ENCODE measurements around the gene SOS1.
"Not testable (repeated sequence)": the region's sequence is repeated elsewhere in the genome, so short reads cannot be mapped to it uniquely, and the experiment has no call there.

The SOS1 gene

DNA sequence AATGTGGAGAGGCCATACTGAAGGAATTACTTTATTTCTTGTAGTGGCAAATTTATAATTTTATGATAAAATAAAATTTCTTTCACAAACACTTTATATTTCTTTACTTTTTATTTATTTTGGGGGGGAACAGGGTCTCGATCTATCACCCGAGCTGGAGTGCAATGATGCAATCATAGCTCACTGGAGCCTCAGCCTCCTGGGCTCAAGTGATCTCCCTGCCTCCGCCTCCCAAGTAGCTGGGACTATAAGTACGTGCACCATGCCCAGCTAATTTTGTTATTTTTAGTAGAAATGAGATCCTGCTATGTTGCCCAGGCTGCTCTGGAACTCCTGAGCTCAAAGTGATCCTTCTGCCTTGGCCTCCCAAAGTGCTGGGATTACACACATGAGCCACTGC is 59.6 kb downstream of the SOS1 start:
- no peak for TF ChIP-seq GATA1 (IDR thresholded peaks at IDR 0.05; ENCODE audit: low read depth, low read length)
- TF ChIP-seq POLR2A (IDR thresholded peaks at IDR 0.05; ENCODE audit: low read length): no peak
- DNase-seq: no peak

DNA sequence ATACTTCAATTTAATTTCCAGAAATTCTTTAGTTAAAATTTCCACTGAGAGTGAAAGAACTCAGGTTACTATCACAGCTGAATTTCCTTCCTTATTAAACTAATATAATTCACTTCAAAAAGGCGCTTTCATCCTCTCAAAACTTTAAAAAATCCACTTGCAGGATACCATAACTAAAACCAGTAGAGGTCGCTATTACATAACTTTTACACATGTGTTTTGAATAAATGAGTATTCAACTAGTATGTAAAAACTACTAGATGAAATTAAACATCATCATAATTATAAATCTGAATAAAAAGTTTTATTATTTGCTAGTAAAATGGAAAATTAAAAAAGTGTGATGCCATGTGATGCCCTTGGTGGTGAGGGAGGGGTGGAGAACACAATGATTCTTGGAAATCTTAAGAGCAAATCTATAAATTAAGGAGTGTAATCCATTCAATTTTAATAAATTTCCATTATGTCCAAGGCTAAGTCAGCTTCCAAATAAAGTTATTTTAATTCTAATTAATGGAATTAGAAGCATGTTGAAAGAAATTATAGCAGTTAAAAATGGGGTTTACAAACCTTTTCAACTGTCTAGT is 61.4 kb downstream of the SOS1 start:
- DNase-seq: peak; percentile 65 to 81

DNA sequence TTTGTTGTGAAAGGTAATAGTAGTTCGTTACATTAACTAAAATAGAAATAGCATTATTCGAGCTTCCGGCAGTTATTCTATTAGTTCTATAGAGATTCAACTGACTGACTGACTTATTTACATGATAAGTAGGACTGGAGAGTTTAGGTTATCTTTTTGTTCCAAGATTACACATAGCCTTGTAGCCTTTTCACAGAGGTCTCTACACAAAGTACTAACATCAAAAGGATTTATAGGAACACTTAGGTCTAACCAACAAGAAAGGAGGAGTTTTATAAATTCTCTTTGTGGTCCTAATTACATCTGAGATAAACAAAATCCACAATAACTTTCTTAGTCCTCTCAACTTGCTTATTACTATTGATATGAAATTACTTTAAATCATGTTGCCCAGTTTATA is 62.8 kb downstream of the SOS1 start:
- no peak for TF ChIP-seq POLR2A (IDR thresholded peaks at IDR 0.05; ENCODE audit: low read length)
- DNase-seq: no peak

More for the DNA sequence above, 61.4 kb downstream of the SOS1 start:
- TF ChIP-seq GATA1 (IDR thresholded peaks at IDR 0.05; ENCODE audit: low read depth, low read length) (no peak), POLR2A (IDR thresholded peaks at IDR 0.05; ENCODE audit: low read length) (no peak)

DNA sequence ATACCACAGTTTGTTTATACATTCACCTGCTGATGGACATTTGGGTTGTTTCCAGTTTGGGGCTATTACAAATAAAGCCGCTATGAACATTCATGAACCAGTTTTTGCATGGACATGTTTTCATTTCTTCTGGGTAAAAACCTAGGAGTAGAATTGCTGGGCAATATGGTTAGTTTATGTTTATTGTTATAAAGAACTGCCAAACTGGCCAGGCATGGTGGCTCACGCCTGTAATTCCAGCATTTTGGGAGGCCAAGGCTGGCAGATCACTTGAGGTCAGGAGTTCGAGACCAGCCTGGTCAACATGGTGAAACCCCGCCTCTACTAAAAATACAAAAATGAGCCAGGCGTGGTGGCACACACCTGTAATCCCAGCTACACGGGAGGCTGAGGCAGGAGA is 68.2 kb downstream of the SOS1 start:
- DNase-seq: not testable (repeated sequence)

DNA sequence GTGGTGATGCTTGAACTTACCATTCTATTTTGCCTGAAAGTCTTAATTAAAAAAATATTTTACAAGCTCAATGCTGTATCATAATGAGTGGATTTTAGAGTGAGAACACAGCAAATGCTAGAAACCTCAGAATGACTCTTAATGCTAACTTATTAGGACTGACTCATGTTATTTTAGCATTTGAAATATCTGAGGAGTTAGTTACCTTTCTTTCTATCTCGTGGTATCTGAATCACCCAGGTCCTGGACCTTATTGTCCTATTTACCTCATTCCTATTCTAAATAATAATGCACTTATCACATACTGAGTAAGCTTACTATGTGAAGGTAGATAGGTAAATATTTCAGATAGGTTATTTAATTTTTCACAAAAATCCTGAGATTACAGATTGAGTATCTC is 70.7 kb downstream of the SOS1 start:
- DNase-seq: no peak
- TF ChIP-seq GATA1 (IDR thresholded peaks at IDR 0.05; ENCODE audit: low read depth, low read length): no peak
- no peak for TF ChIP-seq POLR2A (IDR thresholded peaks at IDR 0.05; ENCODE audit: low read length)

DNA sequence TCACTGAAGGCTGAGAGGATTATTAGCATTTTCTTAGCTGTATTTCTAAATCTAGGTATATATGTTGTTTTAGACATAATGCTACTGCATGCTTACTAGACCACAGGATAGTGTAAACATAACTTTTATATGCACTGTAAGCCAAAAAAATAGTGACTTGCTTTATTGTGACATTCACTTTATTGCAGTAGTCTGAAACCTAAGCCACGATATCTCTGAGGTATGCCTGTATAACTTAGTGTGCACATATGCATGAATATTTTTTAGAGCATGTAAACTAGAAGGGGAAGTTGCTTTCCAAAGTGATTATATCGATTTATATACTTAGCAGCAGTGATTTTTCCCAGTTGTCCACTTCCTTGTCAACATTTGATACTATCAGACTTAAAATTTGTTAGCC is 81.8 kb downstream of the SOS1 start:
- no peak for TF ChIP-seq GATA1 (IDR thresholded peaks at IDR 0.05; ENCODE audit: low read depth, low read length)
- TF ChIP-seq POLR2A (IDR thresholded peaks at IDR 0.05; ENCODE audit: low read length): no peak
- DNase-seq: no peak

DNA sequence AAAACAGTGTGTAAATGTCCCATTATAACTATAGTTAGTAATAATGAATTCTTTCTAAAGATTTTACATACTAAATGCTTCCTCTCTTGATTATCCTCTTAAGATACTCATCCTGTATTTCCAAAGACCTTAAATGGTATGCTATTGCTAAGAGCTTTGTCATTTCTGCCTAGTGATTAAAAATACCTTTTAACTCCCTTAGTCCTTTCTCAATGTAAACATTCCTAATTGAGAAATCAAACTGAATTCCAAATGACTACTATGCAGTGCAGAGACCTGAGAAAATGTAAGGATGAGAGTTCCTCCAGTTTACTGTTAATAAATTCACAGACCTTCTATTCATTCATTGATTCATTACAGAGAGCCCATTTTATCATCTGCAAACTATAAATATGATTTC is 86.9 kb downstream of the SOS1 start:
- TF ChIP-seq POLR2A (IDR thresholded peaks at IDR 0.05; ENCODE audit: low read length) (no peak), GATA1 (IDR thresholded peaks at IDR 0.05; ENCODE audit: low read depth, low read length) (no peak)
- DNase-seq: no peak

DNA sequence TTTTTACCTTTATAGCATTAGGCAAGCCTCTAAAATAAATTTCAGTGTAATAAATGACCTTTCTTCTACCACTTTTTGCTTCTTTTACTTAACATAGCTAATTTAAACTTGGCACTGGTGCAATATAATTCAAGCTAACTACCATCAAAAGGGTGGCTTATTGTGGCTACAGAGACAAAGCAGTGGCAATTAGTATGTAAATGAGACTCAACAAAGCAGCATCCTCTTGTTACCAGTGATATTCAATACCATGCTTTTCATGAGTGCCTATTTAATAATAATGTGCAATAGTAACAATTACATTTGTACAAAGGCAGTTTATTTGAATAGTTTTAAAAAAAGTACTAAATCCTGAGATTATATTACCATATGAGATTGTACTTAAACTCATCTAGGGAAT is 93.4 kb downstream of the SOS1 start:
- TF ChIP-seq GATA1 (IDR thresholded peaks at IDR 0.05; ENCODE audit: low read depth, low read length) (no peak), POLR2A (IDR thresholded peaks at IDR 0.05; ENCODE audit: low read length) (no peak)
- no peak for DNase-seq

DNA sequence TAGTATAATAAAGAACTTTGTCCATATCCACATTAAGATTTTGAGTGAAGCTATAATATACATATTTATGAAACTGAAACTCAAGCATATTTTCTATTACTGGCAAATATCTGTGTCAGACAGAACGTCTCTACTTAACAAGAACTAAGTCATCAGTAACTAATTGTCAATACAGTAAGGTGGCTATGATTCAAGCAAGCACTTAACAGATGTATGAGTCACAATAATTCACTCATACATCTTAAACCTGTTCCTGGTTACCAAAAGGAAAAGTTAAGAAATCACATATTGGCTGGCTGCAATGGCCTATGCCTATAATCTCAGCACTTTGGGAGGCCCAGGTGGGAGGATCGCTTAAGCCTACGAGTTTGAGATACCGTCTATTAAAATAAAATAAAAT is 96.0 kb downstream of the SOS1 start:
- TF ChIP-seq POLR2A (IDR thresholded peaks at IDR 0.05; ENCODE audit: low read length): no peak
- no peak for TF ChIP-seq GATA1 (IDR thresholded peaks at IDR 0.05; ENCODE audit: low read depth, low read length)
- no peak for DNase-seq

DNA sequence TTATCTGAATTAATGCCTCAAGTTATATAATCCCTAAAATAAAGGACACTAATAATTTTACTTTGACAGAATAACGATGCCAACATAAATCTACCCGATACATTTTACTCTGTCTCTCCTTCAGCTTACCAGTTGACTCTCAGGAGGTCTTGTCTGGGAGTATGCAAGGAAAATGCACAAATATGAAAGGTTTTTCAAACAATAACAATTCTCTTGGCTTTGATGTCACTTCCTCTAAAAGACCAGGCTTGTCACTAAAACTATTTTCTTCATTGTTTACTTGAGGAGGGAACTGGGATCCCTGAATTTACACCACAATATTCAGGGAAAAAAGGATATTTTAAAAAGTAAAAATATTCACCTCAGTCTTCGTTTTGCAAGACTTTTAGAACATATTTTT is 97.2 kb downstream of the SOS1 start:
- no peak for DNase-seq
- TF ChIP-seq GATA1 (IDR thresholded peaks at IDR 0.05; ENCODE audit: low read depth, low read length): no peak
- TF ChIP-seq POLR2A (IDR thresholded peaks at IDR 0.05; ENCODE audit: low read length): no peak

DNA sequence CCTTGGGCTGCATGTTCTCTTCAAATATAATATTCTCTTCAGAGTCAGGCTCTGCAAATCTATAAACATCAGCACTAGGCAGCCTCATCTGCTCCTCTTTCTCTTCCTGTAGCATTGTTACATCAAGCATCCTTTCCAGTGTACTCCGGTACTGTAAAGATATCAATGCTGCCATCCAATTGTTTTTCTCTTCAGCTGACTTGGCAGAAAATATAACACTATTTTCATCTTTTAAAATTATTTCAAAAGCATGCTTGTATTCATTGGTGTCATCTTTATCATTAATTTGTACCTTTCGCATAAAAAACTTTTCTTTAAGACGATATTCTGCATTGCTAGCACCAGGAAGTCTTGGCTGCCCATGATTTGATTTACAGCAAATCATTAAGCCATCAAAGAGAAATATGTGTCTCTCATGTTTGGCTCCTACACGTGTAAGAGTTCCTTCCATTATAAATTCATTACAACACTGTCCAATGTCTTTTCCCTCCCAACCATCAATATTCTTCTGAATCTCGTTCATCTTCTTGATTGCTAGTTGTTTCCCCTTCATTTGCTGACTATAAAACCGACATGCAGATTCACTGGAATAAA is 98.1 kb downstream of the SOS1 start:
- no peak for DNase-seq
- no peak for TF ChIP-seq GATA1 (IDR thresholded peaks at IDR 0.05; ENCODE audit: low read depth, low read length)
- TF ChIP-seq POLR2A (IDR thresholded peaks at IDR 0.05; ENCODE audit: low read length): no peak

DNA sequence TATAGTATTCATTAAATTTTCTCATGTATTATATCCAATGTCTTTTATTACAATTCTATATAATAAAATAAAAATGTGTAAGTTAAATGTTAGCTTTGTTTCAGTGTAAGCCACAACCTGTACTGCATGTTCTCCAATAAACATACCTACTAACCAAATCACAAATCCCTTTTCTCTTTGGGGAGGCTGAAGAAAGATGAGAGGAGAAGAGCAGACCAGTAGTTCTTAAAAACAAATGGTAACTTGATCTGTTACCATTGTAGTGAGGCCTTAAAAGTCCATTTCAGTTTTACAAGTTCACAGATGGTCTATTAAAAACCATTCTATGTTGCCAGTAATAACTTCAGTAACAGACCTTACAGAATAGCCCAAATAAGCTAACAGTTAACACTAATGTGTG is 100.5 kb downstream of the SOS1 start:
- TF ChIP-seq GATA1 (IDR thresholded peaks at IDR 0.05; ENCODE audit: low read depth, low read length) (no peak), POLR2A (IDR thresholded peaks at IDR 0.05; ENCODE audit: low read length) (no peak)
- DNase-seq: no peak

DNA sequence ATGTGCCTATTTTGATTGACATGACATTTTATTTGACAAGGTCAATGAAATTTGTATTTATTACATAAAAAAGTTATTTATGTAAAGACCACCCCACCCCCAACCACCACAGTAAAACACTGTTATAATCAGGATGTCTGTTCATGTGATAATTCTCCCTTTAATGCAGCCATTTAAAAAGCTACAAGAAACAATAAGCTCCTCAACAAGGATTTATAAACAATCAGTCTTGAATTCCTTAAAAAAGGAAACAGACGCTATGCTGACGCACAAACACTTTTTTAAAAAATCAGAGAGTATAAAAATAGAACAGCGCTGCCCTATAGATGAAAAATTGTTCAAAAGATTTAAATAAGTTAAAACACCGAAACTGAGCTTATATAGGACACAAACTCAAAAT is 102.2 kb downstream of the SOS1 start:
- no peak for TF ChIP-seq POLR2A (IDR thresholded peaks at IDR 0.05; ENCODE audit: low read length)
- TF ChIP-seq GATA1 (IDR thresholded peaks at IDR 0.05; ENCODE audit: low read depth, low read length): no peak
- DNase-seq: no peak

DNA sequence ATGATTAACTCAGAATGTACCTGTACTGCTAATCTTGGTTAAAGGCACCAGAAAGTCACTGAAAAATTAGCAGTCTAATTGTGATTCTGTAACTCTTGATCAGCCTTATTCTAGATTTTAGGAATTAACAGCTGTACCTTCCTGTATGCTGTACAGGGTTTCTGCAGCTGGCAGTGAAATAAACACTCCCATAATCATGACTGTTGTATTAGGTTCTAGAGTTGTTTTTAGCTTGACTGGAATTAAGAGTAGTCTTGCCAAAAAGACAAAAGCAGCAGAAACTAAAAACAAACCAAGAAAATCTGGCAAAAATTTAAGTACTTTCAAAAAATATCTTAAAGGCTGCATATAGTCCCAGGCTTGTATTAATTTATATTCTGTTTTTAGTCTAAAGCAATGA is 103.5 kb downstream of the SOS1 start:
- no peak for DNase-seq
- TF ChIP-seq POLR2A (IDR thresholded peaks at IDR 0.05; ENCODE audit: low read length): no peak
- TF ChIP-seq GATA1 (IDR thresholded peaks at IDR 0.05; ENCODE audit: low read depth, low read length): no peak

DNA sequence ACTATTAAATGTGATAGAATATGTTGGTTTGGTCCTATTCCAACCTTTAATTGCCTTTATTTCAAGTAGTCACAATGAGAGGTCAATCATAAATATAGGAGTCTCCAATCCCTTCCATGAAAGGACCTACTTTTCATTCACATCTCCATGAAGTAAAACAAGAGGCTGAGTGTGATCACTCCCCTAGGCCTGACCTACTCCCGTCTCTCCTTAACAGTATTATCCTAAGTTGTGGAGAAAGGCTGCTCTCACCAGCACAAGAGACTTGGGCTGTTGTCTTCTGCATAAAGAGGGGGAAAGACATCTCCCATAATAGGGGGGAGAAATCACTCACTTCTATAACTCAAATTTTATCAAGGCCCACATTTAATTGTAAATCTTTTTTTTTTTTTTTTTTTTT is 105.4 kb downstream of the SOS1 start:
- TF ChIP-seq GATA1 (IDR thresholded peaks at IDR 0.05; ENCODE audit: low read depth, low read length): no peak
- no peak for TF ChIP-seq POLR2A (IDR thresholded peaks at IDR 0.05; ENCODE audit: low read length)
- DNase-seq: no peak

DNA sequence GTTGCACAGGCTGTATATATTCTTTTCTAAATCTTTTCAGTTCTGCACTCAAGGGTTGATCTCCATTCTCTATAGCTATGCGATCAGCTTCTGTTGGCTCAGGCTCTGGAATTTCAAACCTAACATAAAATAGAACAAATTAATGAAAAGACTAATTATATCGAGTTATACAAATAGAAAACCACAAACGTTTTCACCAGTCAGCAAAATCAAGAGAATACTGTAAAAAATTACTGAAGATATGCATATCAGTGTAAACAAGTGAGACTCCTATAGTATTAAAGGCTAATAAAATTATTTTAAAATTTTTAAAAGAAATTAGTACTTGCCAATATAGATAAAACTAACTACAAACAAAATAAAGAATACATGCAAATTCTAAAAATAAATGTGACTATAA is 107.0 kb downstream of the SOS1 start:
- TF ChIP-seq POLR2A (IDR thresholded peaks at IDR 0.05; ENCODE audit: low read length) (no peak), GATA1 (IDR thresholded peaks at IDR 0.05; ENCODE audit: low read depth, low read length) (no peak)
- DNase-seq: no peak
